HL-60/S4 (cell line): ENCODE measurements around the gene ADGRB2.

Experiments used
- in situ Hi-C: fragments of 300-500 bp; cut with MboI; formaldehyde crosslinking; loops from 2 replicates; pipeline ENCODE4 v1.14.3; 2022; ENCODE audit warnings: low sequenced_read_pairs

Gene ADGRB2

DNA sequence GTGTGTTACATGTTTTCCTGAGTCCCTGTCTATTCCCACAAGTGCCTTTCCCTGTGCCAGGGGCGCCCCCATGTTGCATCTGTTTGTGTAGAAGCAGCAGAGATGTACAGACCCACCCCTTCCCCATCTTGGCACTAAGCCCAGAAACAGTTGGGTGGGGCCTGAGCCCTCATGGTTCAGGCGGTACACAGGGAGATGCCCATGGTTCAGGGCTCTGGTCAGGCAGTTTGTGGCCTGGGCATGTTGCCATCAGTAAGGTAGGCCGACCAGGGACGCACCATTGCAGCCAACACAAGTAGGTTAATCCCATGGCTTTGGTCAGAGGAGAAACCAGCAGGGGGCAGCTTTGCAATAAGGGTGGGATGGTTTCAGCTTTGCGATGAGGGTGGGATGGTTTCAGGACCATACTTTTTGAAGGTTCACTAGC, 914 bp upstream of the ADGRB2 start:
- in situ Hi-C loops = no loop called here

GRCh38 chr1:31763671-31764311, 349 bp downstream of the ADGRB2 start:
- in situ Hi-C loops = no loop called here

DNA sequence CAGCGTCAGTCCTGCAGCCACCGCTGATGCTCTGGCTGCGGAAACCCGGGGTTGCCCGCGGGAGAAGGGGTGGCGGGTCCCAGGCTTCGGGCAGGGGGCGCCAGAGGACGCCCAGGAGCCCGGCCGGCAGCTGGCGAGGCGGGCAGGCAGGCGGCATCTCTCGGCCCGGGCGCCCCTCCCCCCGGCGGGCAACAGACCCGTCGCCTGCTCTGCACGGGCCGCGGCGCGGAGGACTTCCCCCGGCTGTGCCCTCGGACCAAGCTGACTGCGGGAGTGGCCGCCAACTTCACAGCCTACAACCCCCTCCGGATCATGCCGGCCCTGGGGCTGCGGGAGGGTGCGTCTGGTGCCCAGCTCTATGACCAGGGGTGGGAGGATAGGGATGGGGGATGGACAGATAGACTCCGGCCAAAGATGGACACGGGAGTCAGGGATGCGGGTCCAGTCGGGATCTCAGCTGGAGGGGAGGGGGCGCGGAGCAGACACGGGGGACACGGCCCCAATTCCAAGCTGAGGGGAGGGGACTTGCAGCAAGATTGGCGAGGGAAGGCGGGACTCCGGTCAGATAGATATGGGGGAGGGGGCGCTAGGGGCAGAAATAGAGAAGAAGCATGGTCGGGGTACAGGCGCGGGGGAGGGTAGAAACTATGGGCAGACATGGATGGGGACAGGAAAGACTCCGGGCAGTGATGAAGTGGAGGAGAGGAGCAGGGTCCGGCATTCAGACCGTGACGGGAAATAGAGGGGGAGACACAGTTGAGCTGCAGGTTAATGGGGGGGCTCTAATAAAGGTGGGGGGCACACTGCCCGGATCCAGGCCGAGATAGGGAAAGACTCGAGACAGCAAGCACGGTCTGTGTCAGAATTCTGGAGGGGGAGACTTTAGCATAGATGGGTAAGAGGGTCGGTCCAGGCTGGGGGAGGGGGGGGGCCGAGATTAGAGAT, 1.1 kb downstream of the ADGRB2 start:
- in situ Hi-C loops = no loop called here

DNA sequence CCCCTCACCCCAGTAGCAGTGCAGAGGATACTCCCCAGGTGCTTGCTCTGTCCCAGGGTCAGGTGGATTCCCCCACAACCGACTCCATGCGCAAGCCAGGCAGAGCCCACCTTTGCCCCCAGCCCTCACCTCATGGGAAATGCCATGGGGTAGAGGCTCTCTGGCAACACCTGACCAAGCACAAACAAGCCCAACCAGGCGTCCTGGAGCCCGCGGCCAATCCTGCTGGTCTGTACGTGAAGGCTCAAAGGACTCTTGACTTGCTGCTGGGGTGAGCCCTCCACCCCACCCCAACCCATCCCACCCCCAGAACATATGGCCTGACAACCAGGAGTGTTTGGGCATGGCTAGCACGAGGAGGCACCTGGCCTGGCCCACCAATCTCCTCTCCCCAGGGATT, 1.8 kb downstream of the ADGRB2 start:
- in situ Hi-C loops = no loop called here

- in situ Hi-C loops = no loop called here
Observed at GRCh38 chr1:31761883-31762282, 2.3 kb downstream of the ADGRB2 start.

DNA sequence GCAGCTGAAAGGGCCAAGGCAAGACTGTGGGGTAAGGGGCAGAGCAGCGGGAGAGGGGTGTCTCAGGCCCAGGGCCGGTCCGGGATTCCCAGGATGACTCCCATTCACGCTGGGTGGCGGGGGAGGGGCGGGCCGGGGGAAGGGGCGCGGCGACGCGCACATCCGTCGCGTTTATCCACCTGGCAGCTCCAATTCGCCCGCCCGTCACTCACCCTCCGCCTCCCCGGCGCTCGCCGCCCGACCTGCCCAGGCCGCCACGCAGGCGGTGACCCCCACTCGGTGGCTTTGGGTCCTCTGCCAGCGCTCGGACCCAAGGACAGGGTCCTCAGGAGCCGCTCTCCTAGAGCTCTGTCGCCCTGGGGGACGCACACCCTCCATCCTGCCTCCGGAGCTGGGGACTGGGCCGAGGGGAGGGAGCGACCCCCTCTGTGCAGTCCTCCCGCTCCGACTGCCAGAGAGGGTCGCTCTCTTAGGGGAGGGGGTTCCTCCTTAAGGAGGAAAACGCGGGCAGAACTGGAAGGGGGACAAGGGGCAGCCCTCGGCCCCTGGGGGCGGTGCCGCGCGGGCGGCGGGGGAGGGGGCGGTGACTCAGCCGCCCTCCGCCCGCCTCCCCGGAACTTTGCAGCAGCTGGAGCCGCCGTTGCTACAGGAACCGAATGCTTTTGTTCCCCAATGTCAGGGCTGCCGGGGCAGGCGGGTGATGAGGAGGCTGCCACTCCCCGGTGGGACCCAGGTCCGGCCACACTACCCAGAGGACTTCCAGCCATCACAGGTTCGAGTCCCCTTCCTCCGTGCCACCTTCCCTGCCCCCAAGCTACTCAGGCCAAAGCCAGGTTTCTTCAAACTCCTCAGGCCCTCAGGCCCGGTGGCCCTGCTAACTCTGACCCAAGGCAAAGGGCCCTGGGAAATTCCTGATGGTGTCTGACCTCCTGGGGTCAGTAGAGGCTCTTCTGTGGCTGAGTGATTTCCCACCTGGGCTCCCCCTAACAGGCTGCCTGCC, 3.4 kb downstream of the ADGRB2 start:
- in situ Hi-C loops = no loop called here

DNA sequence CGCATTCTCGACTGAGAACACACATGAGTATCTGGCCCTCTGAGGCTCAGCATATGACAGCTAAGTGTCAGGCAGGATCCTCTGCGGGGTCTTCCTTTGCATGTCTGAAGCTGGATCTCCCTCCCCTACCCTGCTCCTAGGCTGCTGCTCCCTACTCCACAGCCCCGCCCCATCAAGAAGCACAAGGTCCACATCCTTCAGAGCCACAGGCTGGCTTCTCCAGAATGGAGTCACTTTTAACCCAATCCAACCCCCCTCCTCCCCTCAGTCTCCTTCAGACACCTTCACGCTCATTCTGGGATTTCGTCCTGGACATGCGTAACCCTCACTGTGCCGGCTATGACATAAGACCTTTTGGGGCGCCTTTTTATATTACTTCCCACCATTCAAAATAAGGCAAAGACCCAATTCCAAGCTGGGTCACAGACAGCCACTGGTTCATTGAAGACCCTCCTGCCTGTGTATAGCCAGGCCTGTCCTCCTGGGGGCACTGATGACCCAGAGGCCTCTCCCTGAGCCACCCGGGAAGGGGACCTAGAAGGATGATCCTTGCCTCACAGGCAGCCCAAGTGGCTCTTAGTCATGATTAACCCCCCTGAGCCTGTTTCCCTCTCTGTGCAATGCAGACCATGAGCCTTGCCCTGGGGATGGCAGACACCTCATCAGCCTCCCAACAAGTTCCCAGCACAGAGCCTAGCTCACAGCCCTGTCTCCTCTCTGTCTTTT, 4.7 kb downstream of the ADGRB2 start:
- in situ Hi-C loops = no loop called here

DNA sequence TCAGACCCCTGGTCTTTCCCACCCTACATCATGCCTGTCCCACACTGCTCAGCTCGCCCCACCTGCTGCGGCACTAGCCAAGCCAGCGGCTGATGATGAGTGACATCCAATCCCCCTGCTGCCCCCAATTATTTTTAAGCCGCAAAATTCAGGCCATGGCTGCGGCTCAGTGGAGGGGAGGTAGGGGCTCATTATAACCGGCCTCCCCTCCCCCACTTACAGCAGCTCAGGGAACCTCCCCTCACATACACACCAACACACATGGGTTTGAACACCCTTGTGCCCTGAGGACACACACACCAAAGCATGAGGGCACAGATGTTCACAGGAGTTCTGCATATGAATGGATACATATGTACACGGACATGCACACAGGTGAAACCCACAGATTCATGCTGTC, 5.3 kb downstream of the ADGRB2 start:
- in situ Hi-C loops = no loop called here

GRCh38 chr1:31757989-31758388, 6.2 kb downstream of the ADGRB2 start:
- in situ Hi-C loops = no loop called here

DNA sequence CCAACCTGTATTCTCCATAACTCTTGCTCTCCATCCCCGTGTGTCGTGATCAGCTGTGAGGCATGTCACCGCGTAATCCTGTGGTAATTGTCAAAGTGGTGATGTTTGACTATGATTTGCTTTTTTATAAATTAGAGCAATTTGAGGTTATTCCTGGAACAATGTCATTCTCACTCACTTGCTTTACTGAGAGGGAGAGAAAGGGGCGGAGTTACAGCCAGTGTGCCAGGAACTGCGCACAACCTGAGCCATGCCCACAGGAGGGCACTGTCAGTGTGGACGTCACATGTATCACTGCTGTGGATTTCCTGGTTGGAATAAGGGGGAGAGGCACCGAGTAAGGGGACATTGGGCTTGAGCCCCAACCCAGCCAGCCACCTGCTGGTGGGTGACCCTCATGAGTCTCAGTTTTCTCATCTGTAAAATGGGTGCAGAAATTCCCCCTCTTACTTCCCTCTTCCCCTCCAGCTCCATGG, 6.9 kb downstream of the ADGRB2 start:
- in situ Hi-C loops = no loop called here

GRCh38 chr1:31756578-31756977, 7.6 kb downstream of the ADGRB2 start:
- in situ Hi-C loops = no loop called here

DNA sequence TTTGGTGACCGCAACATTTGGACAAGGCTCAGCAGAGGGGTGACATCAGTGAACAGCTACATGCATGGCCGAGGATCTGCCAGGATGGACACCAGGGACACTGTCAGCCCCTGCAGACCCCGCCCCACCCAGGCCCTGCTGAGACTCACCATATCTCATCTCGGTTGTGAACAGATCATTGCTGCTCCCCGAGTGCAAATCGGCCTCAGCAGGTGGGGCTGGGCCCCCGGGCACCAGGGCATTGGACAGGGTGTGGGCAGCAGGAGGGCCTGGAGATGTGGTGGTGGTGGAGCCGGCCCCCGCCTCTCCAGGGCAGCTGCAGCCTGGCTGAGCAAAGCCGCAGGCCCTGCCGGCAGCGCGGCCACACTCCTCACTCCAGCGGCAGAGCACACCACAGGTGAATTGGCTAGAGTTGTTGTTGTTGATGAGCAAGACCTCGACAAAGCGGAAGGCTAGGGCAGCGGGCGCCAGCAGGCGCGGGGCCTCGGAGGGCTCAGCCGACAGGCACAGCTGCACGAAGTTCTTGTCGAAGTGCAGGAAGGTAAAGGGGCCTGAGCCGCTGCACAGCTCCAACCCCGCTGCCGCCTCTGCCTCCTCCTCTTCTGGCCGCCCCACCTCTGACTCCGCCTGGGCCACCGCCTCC, 8.2 kb downstream of the ADGRB2 start:
- in situ Hi-C loops = no loop called here

- in situ Hi-C loops = no loop called here
Observed at GRCh38 chr1:31755197-31755611, 8.9 kb downstream of the ADGRB2 start.

DNA sequence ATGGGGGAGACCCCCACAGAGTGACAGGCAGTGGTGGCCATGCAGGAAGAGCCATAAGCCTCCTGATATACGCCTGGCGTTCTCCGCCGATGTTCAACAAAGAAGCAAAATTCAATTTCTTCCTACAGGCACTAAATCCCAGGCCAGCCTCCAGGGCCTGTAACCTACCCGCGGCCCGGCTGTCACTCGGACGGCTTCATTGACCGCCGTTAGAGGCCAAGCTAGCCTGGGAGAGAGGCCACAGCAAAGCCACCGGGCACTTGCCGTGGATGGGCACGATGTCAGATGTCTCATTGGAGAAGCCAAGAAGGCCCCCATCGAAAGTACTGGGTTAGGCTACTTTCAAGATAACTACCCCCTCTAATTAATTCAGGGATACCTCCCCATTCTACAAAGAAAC, 9.7 kb downstream of the ADGRB2 start:
- in situ Hi-C loops = no loop called here

DNA sequence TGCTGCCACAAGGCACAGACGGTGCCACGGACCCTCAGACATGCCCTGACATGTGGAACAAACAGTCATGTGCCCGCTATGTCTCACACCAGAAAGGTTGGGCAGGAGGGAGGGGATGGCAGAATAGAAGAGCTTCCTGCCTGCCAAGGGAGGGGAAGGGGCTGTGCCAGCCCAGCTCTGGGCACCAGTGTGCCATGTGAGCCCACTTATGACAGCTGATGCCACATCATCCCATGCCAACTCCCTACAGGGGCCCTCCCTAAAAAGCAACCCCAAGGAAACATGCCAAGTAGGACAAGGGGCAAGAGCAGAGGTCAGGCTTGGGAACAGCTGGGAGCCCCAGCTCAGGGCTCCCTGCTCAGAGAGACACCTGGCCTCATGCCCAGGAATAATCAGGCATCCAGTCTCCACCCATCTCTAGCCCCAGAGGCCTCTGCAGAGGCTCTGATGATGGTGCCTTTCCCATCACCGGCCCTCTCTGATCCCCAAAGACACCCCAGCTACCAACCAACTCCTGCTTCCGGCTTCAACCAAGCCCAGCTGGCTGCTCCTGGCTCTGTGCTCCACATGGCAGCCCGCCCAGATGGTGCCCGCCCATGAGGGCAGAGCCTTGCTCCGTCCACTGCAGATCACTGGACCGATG, 10.3 kb downstream of the ADGRB2 start:
- in situ Hi-C loops = no loop called here

- in situ Hi-C loops = no loop called here
Observed at GRCh38 chr1:31752952-31753475, 11.1 kb downstream of the ADGRB2 start.

DNA sequence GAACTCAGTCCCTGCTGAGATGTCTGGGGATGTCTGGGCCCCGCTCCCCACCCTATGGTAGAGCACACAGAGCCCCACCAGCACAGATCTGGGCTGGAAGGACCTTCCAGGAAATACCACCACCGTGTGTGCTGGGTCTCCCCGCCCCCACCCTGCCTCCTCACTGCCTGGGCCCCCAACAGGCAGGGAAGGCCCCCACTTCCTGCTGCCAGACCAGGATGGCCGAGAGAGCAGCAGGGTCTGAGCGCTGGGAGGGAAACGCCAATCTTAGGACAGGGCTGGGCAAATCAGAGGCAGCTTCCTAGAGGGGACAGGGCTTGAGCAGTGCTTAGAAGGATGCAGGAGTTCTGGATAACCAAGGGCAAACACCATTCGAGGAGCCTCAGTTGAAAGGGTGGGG, 11.9 kb downstream of the ADGRB2 start:
- in situ Hi-C loops = no loop called here

GRCh38 chr1:31751822-31752241, 12.3 kb downstream of the ADGRB2 start:
- in situ Hi-C loops = no loop called here
